ENCODE measurements around the gene MRS2. TPM values are rescaled to one million over a fixed set of nuclear protein-coding genes. Genes with fewer than 3 reads are reported as not detected.
"Not testable (repeated sequence)": the region's sequence is repeated elsewhere in the genome, so short reads cannot be mapped to it uniquely, and the experiment has no call there.

Gene MRS2
- total and polyA plus RNA-seq, 9 of the 15 experiments (the other 6 are each of a cell fraction or from before 2014, with no cell fraction given) = 14.6 to 57.9 (median 48.1) TPM

- no peak for TF ChIP-seq ZNF639 (CRISPR knock-in tag; conservative IDR thresholded peaks at IDR 0.05 in 1 of 2, IDR thresholded peaks at IDR 0.05 in 1 of 2)
- TF ChIP-seq, protein P1, sequence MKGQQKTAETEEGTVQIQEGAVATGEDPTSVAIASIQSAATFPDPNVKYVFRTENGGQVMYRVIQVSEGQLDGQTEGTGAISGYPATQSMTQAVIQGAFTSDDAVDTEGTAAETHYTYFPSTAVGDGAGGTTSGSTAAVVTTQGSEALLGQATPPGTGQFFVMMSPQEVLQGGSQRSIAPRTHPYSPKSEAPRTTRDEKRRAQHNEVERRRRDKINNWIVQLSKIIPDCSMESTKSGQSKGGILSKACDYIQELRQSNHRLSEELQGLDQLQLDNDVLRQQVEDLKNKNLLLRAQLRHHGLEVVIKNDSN (CRISPR knock-in tag; IDR thresholded peaks at IDR 0.05) = peak; percentile 47
- peak; percentile 31 for TF ChIP-seq HMGN3 (IDR thresholded peaks at IDR 0.05; ENCODE audit: borderline replicate concordance, extremely low read depth, insufficient read length, low read depth, low read length)
- no peak for TF ChIP-seq HNRNPH1 (optimal IDR thresholded peaks at IDR 0.05; ENCODE audit: low read depth, low read length)
- no peak for TF ChIP-seq HDAC6 (IDR thresholded peaks at IDR 0.05; ENCODE audit: low read depth, low read length)
Measured at GRCh38 chr6:24359640-24360454, 42.9 kb upstream of the MRS2 start (continued).

DNA sequence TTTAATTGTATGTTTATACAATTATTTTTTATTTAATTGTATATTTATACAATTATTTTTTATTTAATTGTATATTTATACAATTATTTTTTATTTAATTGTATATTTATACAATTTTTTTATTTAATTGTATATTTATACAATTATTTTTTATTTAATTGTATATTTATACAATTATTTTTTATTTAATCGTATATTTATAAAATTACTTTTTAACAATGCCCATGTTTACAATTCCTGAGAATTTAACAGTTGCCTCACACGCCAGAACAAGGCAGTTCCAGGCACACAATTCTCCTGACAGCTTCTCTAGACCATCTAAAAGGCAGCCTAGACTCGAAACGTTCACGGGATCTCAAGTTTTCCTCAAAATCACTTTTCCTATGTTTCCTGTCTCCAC lies 40.4 kb upstream of the MRS2 start:
- H3K27ac ChIP-seq (ENCODE audit: extremely low read depth, low read depth, low read length); H3K9ac ChIP-seq (ENCODE audit: insufficient read depth in 1 of 2, low read depth in 2 of 2, low read length in 2 of 2); H3K36me3 ChIP-seq (ENCODE audit: control insufficient read depth, insufficient read depth, low read length); ATAC-seq; FAIRE-seq; DNase-seq (ENCODE audit: extremely low read depth in 1 of 4, low spot score in 3 of 4); intact Hi-C loops (cut with micrococcal nuclease); H4K20me1 ChIP-seq (replicated peaks; ENCODE audit: control insufficient read depth, insufficient read depth, low read length); POLR2A ChIA-PET; H3K4me2 ChIP-seq (ENCODE audit: insufficient read depth, low read length); BruUV-seq (replicated peaks); H3K9me3 ChIP-seq (replicated peaks; ENCODE audit: control insufficient read depth, insufficient read depth, low read depth, low read length); H3K4me3 ChIP-seq; CTCF ChIA-PET (ENCODE audit: low intra/inter-chr PET ratio); H3K79me2 ChIP-seq (ENCODE audit: control insufficient read depth, insufficient read depth, low read length); H3K9me1 ChIP-seq (ENCODE audit: control insufficient read depth, insufficient read depth, low read length); in situ Hi-C loops (cut with MboI): not testable (repeated sequence)
- WGBS (ENCODE audit: insufficient coverage, low coverage, missing lambda C conversion rate) = 2% methylated on average over 5 of the region's 5 CpGs
- Histone ChIP-seq H3K27me3 (ENCODE audit: control insufficient read depth in 2 of 2, insufficient read depth in 2 of 2, low read length in 2 of 2) (peaks cover 13 to 14% of the 10 kb centered on the region in 2 experiments; a peak in 4 of 5 replicates), H2AFZ (ENCODE audit: low read depth, low read length) (peak overlapping the region; percentile 34; the same call in 1 of the 2 replicates), H3K4me1 (replicated peaks in 1 of 2; ENCODE audit: control insufficient read depth in 2 of 2, insufficient read depth in 2 of 2, low read length in 2 of 2) (peaks cover 0 to 13% of the 10 kb centered on the region in 2 experiments; a peak in 3 of 5 replicates)

Data from K562 (cell line).